IMR-90 (cell line): Measurements from ENCODE around the gene PMP22. TPM values are rescaled to one million over a fixed set of nuclear protein-coding genes. Genes with fewer than 3 reads are reported as not detected.

Experiments used
- ATAC-seq: fragments of 200-7000 bp; cut with Tn5 transposase; 2 replicates; pipeline ENCODE4 v1.9.1; 2020; ENCODE audit warnings: low read depth, mild to moderate bottlenecking, moderate library complexity
- BruUV-seq: library from RNA; stranded (reverse); fragments of 400-500 nt; replicated peaks from 2 replicates; lab custom pipeline; 2021; lab: Mats Ljungman, UMichigan
- CTCF ChIA-PET: fragments of 300-600 bp; formaldehyde crosslinking; extraction: SDS; loops from one replicate; lab custom pipeline; 2021; ENCODE audit warnings: antibody characterized with exemption; lab: Yijun Ruan, JAX
- POLR2A ChIA-PET: fragments of 300-600 bp; sonication (Branson Sonifier 250); formaldehyde crosslinking; loops from one replicate; lab custom pipeline; 2022; ENCODE audit warnings: antibody characterized with exemption; ENCODE audit not compliant: unreplicated experiment; lab: Charles Lee
- DNase-seq: peaks from one replicate; pipeline ENCODE4 v3.0.0; 2013
- H2AFZ ChIP-seq: replicated peaks from 2 replicates; pipeline ENCODE3; 2013; ENCODE audit warnings: low read length, mild to moderate bottlenecking; ENCODE audit not compliant: poor library complexity
- H2AK5ac ChIP-seq: 2 replicates; pipeline ENCODE4 v1.6.1; 2013; ENCODE audit warnings: low read depth, low read length, inconsistent platforms
- H2AK9ac ChIP-seq: replicated peaks from 2 replicates; pipeline ENCODE3; 2013; ENCODE audit warnings: mild to moderate bottlenecking, low read depth, low read length, moderate library complexity; ENCODE audit not compliant: poor library complexity
- H2BK120ac ChIP-seq: 2 replicates; pipeline ENCODE4 v1.6.1; 2013; ENCODE audit warnings: low read depth, low read length, inconsistent platforms
- H2BK15ac ChIP-seq: 3 replicates; pipeline ENCODE4 v1.6.1; 2013; ENCODE audit warnings: low read depth, low read length, inconsistent platforms
- H2BK20ac ChIP-seq: 2 replicates; pipeline ENCODE4 v1.6.1; 2013; ENCODE audit warnings: low read depth, mild to moderate bottlenecking, inconsistent platforms, low read length, moderate library complexity
- H2BK5ac ChIP-seq: 2 replicates; pipeline ENCODE4 v1.6.1; 2013; ENCODE audit warnings: mild to moderate bottlenecking, low read depth, low read length, inconsistent platforms; ENCODE audit not compliant: poor library complexity, severe bottlenecking
- H3K14ac ChIP-seq: replicated peaks from 2 replicates; pipeline ENCODE4 v1.6.1; 2013; ENCODE audit warnings: low read depth, low read length, inconsistent platforms
- H3K18ac ChIP-seq: 2 replicates; pipeline ENCODE4 v1.6.1; 2013; ENCODE audit warnings: low read depth, low read length, control low read depth
- H3K23ac ChIP-seq: 2 replicates; pipeline ENCODE4 v1.6.1; 2013; ENCODE audit warnings: low read depth, low read length, inconsistent platforms
- H3K27ac ChIP-seq: 2 replicates; pipeline ENCODE4 v1.5.1; 2013; ENCODE audit warnings: mild to moderate bottlenecking, control low read depth, low read length; ENCODE audit not compliant: insufficient read depth
- H3K27me3 ChIP-seq: 2 replicates; pipeline ENCODE4 v1.6.1; 2013; ENCODE audit warnings: low read length; ENCODE audit not compliant: control insufficient read depth, insufficient read depth
- H3K36me3 ChIP-seq: 2 replicates; pipeline ENCODE4 v1.6.1; 2013; ENCODE audit warnings: low read length, mixed read lengths; ENCODE audit not compliant: control insufficient read depth, insufficient read depth
- H3K4ac ChIP-seq: 2 replicates; pipeline ENCODE4 v1.6.1; 2013; ENCODE audit warnings: low read depth, low read length, inconsistent platforms
- H3K4me1 ChIP-seq: 2 replicates; pipeline ENCODE4 v1.6.1; 2013; ENCODE audit warnings: low read length, mixed read lengths; ENCODE audit not compliant: control insufficient read depth, insufficient read depth
- H3K4me2 ChIP-seq: 2 replicates; pipeline ENCODE4 v1.6.1; 2013; ENCODE audit warnings: low read depth, mild to moderate bottlenecking, control low read depth, low read length, moderate library complexity
- H3K4me3 ChIP-seq: 2 replicates; pipeline ENCODE4 v1.5.1; 2013; ENCODE audit warnings: low read depth, mild to moderate bottlenecking, control low read depth, low read length, moderate library complexity; ENCODE audit not compliant: insufficient read depth
- H3K56ac ChIP-seq: 2 replicates; pipeline ENCODE4 v1.6.1; 2013; ENCODE audit warnings: low read length, inconsistent platforms; ENCODE audit not compliant: insufficient read depth; ENCODE audit errors: extremely low read depth
- H3K79me1 ChIP-seq, 2 experiments: 2 replicates each; pipeline ENCODE4 v1.6.1; 2013; ENCODE audit warnings: low read length in 2 of 2, inconsistent platforms in 1 of 2, low read depth in 1 of 2
- H3K9ac ChIP-seq: 2 replicates; pipeline ENCODE4 v1.6.1; 2013; ENCODE audit warnings: low read depth, low read length, control low read depth
- H3K9me1 ChIP-seq: 2 replicates; pipeline ENCODE4 v1.6.1; 2013; ENCODE audit warnings: low read length, inconsistent platforms; ENCODE audit not compliant: insufficient read depth
- H3K9me3 ChIP-seq: 2 replicates; pipeline ENCODE4 v1.6.1; 2013; ENCODE audit warnings: low read length; ENCODE audit not compliant: control insufficient read depth, insufficient read depth
- H4K20me1 ChIP-seq: 2 replicates; pipeline ENCODE4 v1.6.1; 2013; ENCODE audit warnings: low read length, inconsistent platforms; ENCODE audit not compliant: insufficient read depth
- H4K5ac ChIP-seq: 2 replicates; pipeline ENCODE4 v1.6.1; 2013; ENCODE audit warnings: mild to moderate bottlenecking, low read depth, low read length, control low read depth
- H4K8ac ChIP-seq, 2 experiments: 2 replicates each; pipeline ENCODE4 v1.6.1; 2013; ENCODE audit warnings: low read depth in 2 of 2, low read length in 2 of 2, control low read depth in 1 of 2, inconsistent platforms in 1 of 2
- H4K91ac ChIP-seq: 2 replicates; pipeline ENCODE4 v1.6.1; 2013; ENCODE audit warnings: low read depth, low read length, inconsistent platforms; ENCODE audit not compliant: insufficient read depth
- CEBPB ChIP-seq: IDR thresholded peaks from 2 replicates; pipeline ENCODE4 v1.6.1; 2012; ENCODE audit warnings: low read depth, low read length, improper control_type of control experiment
- CHD1 ChIP-seq: IDR thresholded peaks from 2 replicates; pipeline ENCODE4 v1.6.1; 2012; ENCODE audit warnings: low read depth, low read length, improper control_type of control experiment
- CTCF ChIP-seq: conservative IDR thresholded peaks from 2 replicates; pipeline ENCODE4 v1.5.1; 2012; ENCODE audit warnings: mild to moderate bottlenecking, low read depth, low read length, improper control_type of control experiment
- ELK1 ChIP-seq: fragments of 150-350 bp; IDR thresholded peaks from 2 replicates; pipeline ENCODE4 v1.6.1; 2016; ENCODE audit warnings: low read depth, mild to moderate bottlenecking, low read length, moderate library complexity, borderline replicate concordance
- MAFK ChIP-seq: IDR thresholded peaks from 2 replicates; pipeline ENCODE4 v1.6.1; 2012; ENCODE audit warnings: low read depth, low read length, improper control_type of control experiment
- MAZ ChIP-seq: IDR thresholded peaks from 2 replicates; pipeline ENCODE4 v1.6.1; 2012; ENCODE audit warnings: low read depth, mild to moderate bottlenecking, low read length, improper control_type of control experiment, moderate library complexity, borderline replicate concordance
- MXI1 ChIP-seq: IDR thresholded peaks from 2 replicates; pipeline ENCODE4 v1.6.1; 2012; ENCODE audit warnings: low read depth, mild to moderate bottlenecking, low read length, moderate library complexity, borderline replicate concordance
- NFE2L2 ChIP-seq: fragments of 150-350 bp; IDR thresholded peaks from 2 replicates; pipeline ENCODE4 v1.6.1; 2016; ENCODE audit warnings: low read depth, mild to moderate bottlenecking, low read length
- POLR2A ChIP-seq: IDR thresholded peaks from 2 replicates; pipeline ENCODE4 v1.6.1; 2012; ENCODE audit warnings: mild to moderate bottlenecking, low read depth, low read length
- RAD21 ChIP-seq: IDR thresholded peaks from 2 replicates; pipeline ENCODE4 v1.6.1; 2012; ENCODE audit warnings: low read length, improper control_type of control experiment
- RCOR1 ChIP-seq: IDR thresholded peaks from 2 replicates; pipeline ENCODE4 v1.6.1; 2012; ENCODE audit warnings: mild to moderate bottlenecking, low read length, improper control_type of control experiment; ENCODE audit not compliant: insufficient replicate concordance
- RFX5 ChIP-seq: IDR thresholded peaks from 2 replicates; pipeline ENCODE4 v1.8.0; 2012; ENCODE audit warnings: low read depth, mild to moderate bottlenecking, low read length, moderate library complexity
- SMC3 ChIP-seq: fragments of 150-350 bp; IDR thresholded peaks from 2 replicates; pipeline ENCODE4 v1.6.1; 2016; ENCODE audit warnings: low read depth, mild to moderate bottlenecking, antibody characterized with exemption, low read length, moderate library complexity
- USF2 ChIP-seq: fragments of 150-350 bp; IDR thresholded peaks from 2 replicates; pipeline ENCODE4 v1.6.1; 2017; ENCODE audit warnings: mild to moderate bottlenecking, antibody characterized with exemption, low read length, low read depth
- WGBS, 2 experiments: methylation state at CpG; one replicate each; pipeline versions ENCODE4 v1.1.5 to v1.1.7; 2013; ENCODE audit warnings: missing lambda C conversion rate in 2 of 2; ENCODE audit not compliant: insufficient read length in 1 of 2; ENCODE audit errors: extremely low coverage in 2 of 2; 5-methylcytosine and 5-hydroxymethylcytosine counted together
- dilution Hi-C: fragments of 300-500 bp; cut with HindIII; formaldehyde crosslinking; loops from one replicate; pipeline ENCODE4 v1.14.3; 2018; ENCODE audit warnings: low sequenced_read_pairs; ENCODE audit not compliant: unreplicated experiment
- in situ Hi-C: fragments of 300-500 bp; cut with MboI; formaldehyde crosslinking; loops from 3 replicates; pipeline ENCODE4 v1.14.3; 2019; ENCODE audit warnings: low sequenced_read_pairs, inconsistent platforms, mixed read lengths
- intact Hi-C: fragments of 100-400 bp; cut with micrococcal nuclease; formaldehyde crosslinking; loops from 2 replicates; pipeline ENCODE4 v1.10.0; 2022
- polyA plus RNA-seq, 3 experiments: library from polyadenylated mRNA; depleted of rRNA; stranded (reverse); fragments of >200 nt; gene quantifications; 2 replicates each; pipeline ENCODE4 v1.2.3, GENCODE V29; 2012; ENCODE audit warnings: low replicate concordance in 1 of 3
- total RNA-seq: library from RNA; depleted of rRNA; stranded (reverse); fragments of >200 nt; gene quantifications from 2 replicates; pipeline ENCODE4 v1.2.3, GENCODE V29; 2012

The PMP22 gene
- total and polyA plus RNA-seq, 2 of the 4 experiments (the other 2 are of a cell fraction), result 33.5 to 72.8 TPM

GRCh38 chr17:15263206-15263579 lies 1.9 kb downstream of the PMP22 start:
- in situ Hi-C loops, result loop anchor here (10.0 to 25.0 kb wide), 3 partner anchors 172 to 699 kb away; no protein-coding TSS in a partner anchor
- H3K4ac ChIP-seq, result peak overlapping the region; percentile 92
- TF ChIP-seq RCOR1 (no peak), SMC3 (no peak), MAFK (no peak), ELK1 (no peak), MXI1 (0 out of 2 replicates have a peak, but pooled peaks have one; percentile 51), POLR2A (peak; percentile 41; the same call in 1 of the 2 replicates), MAZ (peak; percentile 61; the same call in 1 of the 2 replicates), CEBPB (no peak), CHD1 (no peak), RFX5 (no peak), NFE2L2 (no peak), RAD21 (no peak; the same call in 1 of the 2 replicates), CTCF (no peak), USF2 (no peak)

More at GRCh38 chr17:15263206-15263579, 1.9 kb downstream of the PMP22 start:
- Histone ChIP-seq H4K5ac (peak overlapping the region; percentile 49; the same call in 1 of the 2 replicates), H3K36me3 (peaks cover 14% of the 10 kb centered on the region), H3K4me2 (peak overlapping the region; percentile 87), H2BK120ac (peak overlapping the region; percentile 93), H2AK5ac (0 out of 2 replicates have a peak overlapping the region, but pooled peaks have one; percentile 74), H3K9me1 (peaks cover 8% of the 10 kb centered on the region; the same call in 1 of the 2 replicates), H3K18ac (peak overlapping the region; percentile 81; the same call in 1 of the 2 replicates), H3K14ac (peak overlapping the region; percentile 95; the same call in 1 of the 2 replicates), H3K9ac (peak overlapping the region; percentile 89), H3K56ac (peak overlapping the region; percentile 67; the same call in 1 of the 2 replicates), H3K79me1 (peaks cover 17 to 28% of the 10 kb centered on the region in 2 experiments; a peak in 3 of 4 replicates), H2AFZ (peak overlapping the region; percentile 95), H3K23ac (peak overlapping the region; percentile 58), H2BK15ac (peak overlapping the region; percentile 52; the same call in 1 of the 3 replicates), H3K27ac (peak overlapping the region; percentile 88), H3K9me3 (no peaks in the 10 kb centered on the region), H3K4me1 (peaks cover 5% of the 10 kb centered on the region; the same call in 1 of the 2 replicates), H2AK9ac (peak overlapping the region; percentile 59), H2BK5ac (no peak overlapping the region), H4K91ac (peak overlapping the region; percentile 86), H4K20me1 (peaks cover 16% of the 10 kb centered on the region; the same call in 1 of the 2 replicates), H2BK20ac (peak overlapping the region; percentile 43), H3K4me3 (peak overlapping the region; percentile 76), H4K8ac (peak overlapping the region; percentile 36 to 91; a peak in 2 of 4 replicates), H3K27me3 (peaks cover 33% of the 10 kb centered on the region)
- CTCF ChIA-PET, result interaction anchor here (0.7 to 1.9 kb wide), 5 partner anchors 9 to 240 kb away, joined by 3 to 17 read pairs (median 6); no protein-coding TSS in a partner anchor
- peak; percentile 36 for ATAC-seq
- whole genome bisulfite sequencing, 2 experiments, result no CpG with 5 or more reads among the region's 17 CpGs
- POLR2A ChIA-PET, result interaction anchor here (0.5 to 1.6 kb wide), 4 partner anchors 26 to 240 kb away, joined by 3 to 4 read pairs (median 4); no protein-coding TSS in a partner anchor
- intact Hi-C loops, result loop anchor here (1.0 to 10.0 kb wide), 4 partner anchors 10 to 122 kb away; partner anchors contain the start of gene TEKT3
- peak; percentile 73 for DNase-seq
- BruUV-seq, result no TSS peak
- dilution Hi-C loops, result no loop called here
